ENCODE measurements around the gene ZNF407. TPM values are rescaled to one million over a fixed set of nuclear protein-coding genes. Genes with fewer than 3 reads are reported as not detected.

The ZNF407 gene
- total and polyA plus RNA-seq, 8 donors = 2.1 to 49.0 (median 14.6) TPM

DNA sequence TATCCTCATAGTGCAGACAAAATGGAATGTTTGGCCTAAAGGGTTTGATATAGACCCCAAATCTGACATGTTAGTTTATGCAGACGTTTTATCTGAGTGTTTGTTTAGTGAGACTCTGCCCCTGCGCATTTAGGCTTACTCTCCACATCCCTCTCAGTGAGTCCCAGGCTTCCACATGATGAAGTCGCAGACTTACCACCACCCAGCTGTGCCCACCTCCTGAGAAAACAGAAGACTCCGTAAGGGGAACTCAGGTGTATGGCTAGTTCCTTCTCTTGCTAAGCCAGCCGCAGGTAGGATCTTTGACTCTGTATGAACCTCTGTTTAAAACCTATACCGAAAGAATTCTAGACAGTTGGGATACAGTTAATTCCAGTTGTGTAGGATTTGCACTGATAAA, 338.7 kb downstream of the ZNF407 start:
- Histone ChIP-seq H3K36me3 (no peaks in the 10 kb centered on the region), H3K4me3 (no peak overlapping the region), H3K4me1 (peaks cover 0 to 6% (median 0%) of the 10 kb centered on the region in 4 donors), H3K9me3 (no peaks in the 10 kb centered on the region), H3K27ac (no peak overlapping the region), H3K27me3 (no peaks in the 10 kb centered on the region)
- TF ChIP-seq EP300 (IDR thresholded peaks at IDR 0.05) (no peak), POLR2AphosphoS5 (IDR thresholded peaks at IDR 0.05) (no peak), POLR2A (IDR thresholded peaks at IDR 0.05) (no peak)
- TF ChIP-seq, protein P1, sequence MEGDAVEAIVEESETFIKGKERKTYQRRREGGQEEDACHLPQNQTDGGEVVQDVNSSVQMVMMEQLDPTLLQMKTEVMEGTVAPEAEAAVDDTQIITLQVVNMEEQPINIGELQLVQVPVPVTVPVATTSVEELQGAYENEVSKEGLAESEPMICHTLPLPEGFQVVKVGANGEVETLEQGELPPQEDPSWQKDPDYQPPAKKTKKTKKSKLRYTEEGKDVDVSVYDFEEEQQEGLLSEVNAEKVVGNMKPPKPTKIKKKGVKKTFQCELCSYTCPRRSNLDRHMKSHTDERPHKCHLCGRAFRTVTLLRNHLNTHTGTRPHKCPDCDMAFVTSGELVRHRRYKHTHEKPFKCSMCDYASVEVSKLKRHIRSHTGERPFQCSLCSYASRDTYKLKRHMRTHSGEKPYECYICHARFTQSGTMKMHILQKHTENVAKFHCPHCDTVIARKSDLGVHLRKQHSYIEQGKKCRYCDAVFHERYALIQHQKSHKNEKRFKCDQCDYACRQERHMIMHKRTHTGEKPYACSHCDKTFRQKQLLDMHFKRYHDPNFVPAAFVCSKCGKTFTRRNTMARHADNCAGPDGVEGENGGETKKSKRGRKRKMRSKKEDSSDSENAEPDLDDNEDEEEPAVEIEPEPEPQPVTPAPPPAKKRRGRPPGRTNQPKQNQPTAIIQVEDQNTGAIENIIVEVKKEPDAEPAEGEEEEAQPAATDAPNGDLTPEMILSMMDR (IDR thresholded peaks at IDR 0.05) = no peak
- intact Hi-C loops (cut with DNase I; ENCODE audit: low total_unique reads) = no loop called here
- 82 to 96% (median 90%) methylated on average over 6 of the region's 6 CpGs for WGBS, 5 donors
- no peak for DNase-seq

DNA sequence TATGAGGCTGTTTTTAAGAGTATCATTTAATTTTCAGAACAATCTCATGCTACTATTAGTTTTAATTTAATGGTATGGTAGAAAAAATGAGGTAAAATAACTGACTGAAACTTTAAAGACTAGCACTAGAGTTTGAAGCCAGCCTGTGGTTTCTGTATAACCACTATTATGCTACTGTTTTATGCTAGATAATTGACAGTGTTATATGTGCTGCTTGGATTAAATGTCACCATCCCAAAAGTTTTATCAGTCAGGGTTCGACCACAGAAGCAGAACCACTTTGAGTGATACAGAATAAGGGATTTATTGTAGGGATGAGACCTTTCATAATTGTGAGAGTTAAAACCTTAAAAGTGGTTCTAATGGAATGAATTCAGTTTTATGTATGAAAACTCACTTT, 339.6 kb downstream of the ZNF407 start:
- H3K27ac ChIP-seq = no peak overlapping the region
- 91 to 100% (median 95%) methylated on average over 1 of the region's 1 CpG for WGBS, 5 donors
- no peak for DNase-seq
- no peaks in the 10 kb centered on the region for H3K9me3 ChIP-seq
- peaks cover 0 to 6% (median 0%) of the 10 kb centered on the region in 4 donors for H3K4me1 ChIP-seq
- TF ChIP-seq POLR2A (IDR thresholded peaks at IDR 0.05) = no peak
- TF ChIP-seq, protein P1 (IDR thresholded peaks at IDR 0.05) = no peak
- no peak for TF ChIP-seq EP300 (IDR thresholded peaks at IDR 0.05)
- TF ChIP-seq POLR2AphosphoS5 (IDR thresholded peaks at IDR 0.05) = no peak
- H3K36me3 ChIP-seq = no peaks in the 10 kb centered on the region
- H3K27me3 ChIP-seq = no peaks in the 10 kb centered on the region
- no peak overlapping the region for H3K4me3 ChIP-seq
- intact Hi-C loops (cut with DNase I; ENCODE audit: low total_unique reads) = no loop called here

DNA sequence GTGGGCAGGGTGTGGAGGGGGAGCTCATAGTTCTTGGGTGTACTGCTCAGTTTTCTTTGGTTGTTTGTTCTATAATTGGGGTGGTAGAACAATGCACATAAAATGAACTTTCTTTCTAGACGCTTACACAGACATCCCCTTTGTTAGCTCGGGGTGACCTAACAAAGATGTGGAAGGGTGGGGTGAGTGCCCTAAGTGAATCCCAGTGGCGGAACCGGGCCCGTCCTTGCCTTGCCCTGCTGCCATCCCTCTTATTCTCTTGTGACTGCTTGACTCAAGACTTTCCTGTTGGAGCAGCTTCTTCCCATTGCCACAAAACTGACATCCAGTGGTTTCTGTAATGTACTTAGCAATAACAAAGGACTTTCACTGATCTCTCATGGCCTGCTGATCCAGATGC, 343.2 kb downstream of the ZNF407 start:
- Histone ChIP-seq H3K27ac (no peak overlapping the region), H3K27me3 (no peaks in the 10 kb centered on the region), H3K36me3 (no peaks in the 10 kb centered on the region), H3K9me3 (no peaks in the 10 kb centered on the region), H3K4me3 (no peak overlapping the region), H3K4me1 (peaks cover 0 to 11% (median 3%) of the 10 kb centered on the region in 4 donors)
- DNase-seq = no peak
- intact Hi-C loops (cut with DNase I; ENCODE audit: low total_unique reads) = no loop called here
- WGBS, 5 donors = 91 to 96% (median 96%) methylated on average over 5 of the region's 5 CpGs
- TF ChIP-seq POLR2A (IDR thresholded peaks at IDR 0.05) = no peak
- TF ChIP-seq, protein P1 (IDR thresholded peaks at IDR 0.05) = no peak
- no peak for TF ChIP-seq EP300 (IDR thresholded peaks at IDR 0.05)

DNA sequence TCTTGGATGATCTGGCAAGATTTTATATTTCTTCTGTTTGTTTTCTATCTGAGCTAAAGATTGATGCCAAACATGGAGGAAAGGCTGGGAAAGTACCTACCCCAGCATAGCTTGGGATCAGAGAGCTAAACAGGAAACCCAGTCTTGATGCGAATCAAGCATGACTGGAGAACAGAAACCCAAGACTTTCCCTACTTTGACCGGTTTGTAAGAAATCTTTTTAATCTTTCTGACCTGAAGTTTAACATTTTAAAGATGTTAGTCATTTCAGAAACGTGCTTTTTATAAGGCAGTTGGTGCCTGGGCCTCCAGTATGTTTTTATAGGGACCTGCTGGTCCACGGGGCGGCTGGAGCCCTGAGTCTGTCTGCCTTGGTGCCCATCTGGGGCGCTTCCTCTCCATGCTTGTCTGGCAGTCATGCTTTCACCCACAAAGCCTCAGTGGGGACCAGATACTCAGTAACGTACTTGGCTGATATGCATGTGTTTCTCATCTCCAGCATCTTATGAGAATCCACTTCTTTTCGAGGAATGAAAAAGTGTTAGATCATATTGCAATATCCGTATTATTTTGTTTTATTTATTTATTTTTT, 344.7 kb downstream of the ZNF407 start:
- Histone ChIP-seq H3K4me1 (peaks cover 0 to 11% (median 3%) of the 10 kb centered on the region in 4 donors), H3K9me3 (no peaks in the 10 kb centered on the region), H3K27ac (no peak overlapping the region), H3K36me3 (no peaks in the 10 kb centered on the region), H3K27me3 (no peaks in the 10 kb centered on the region), H3K4me3 (no peak overlapping the region)
- TF ChIP-seq POLR2A (IDR thresholded peaks at IDR 0.05) = no peak
- no peak for TF ChIP-seq EP300 (IDR thresholded peaks at IDR 0.05)
- TF ChIP-seq POLR2AphosphoS5 (IDR thresholded peaks at IDR 0.05) = no peak
- TF ChIP-seq, protein P1 (IDR thresholded peaks at IDR 0.05) = no peak
- no peak for DNase-seq
- intact Hi-C loops (cut with DNase I; ENCODE audit: low total_unique reads) = no loop called here
- 84 to 90% (median 88%) methylated on average over 9 of the region's 9 CpGs for WGBS, 5 donors

Data from stomach (tissue), 9 donors.